Activated CD4-positive, alpha-beta T cell treated with anti-CD3 and anti-CD28 coated beads, Interleukin-2, amount 50 U/mL, for 24 hours (primary cell): ENCODE measurements around the gene CBL.

Experiments
- DNase-seq, 2 donors: peaks; one replicate each; pipeline ENCODE4 v3.0.0-alpha.2; 2020; ENCODE audit warnings: low read depth in 1 of 2, low spot score in 1 of 2

Gene CBL

GRCh38 chr11:119344291-119345010 lies 138.3 kb downstream of the CBL start:
- DNase-seq = no peak

- DNase-seq = no peak
These were observed 139.5 kb downstream of the CBL start for GRCh38 chr11:119345685-119346084.

GRCh38 chr11:119346605-119347004 lies 140.5 kb downstream of the CBL start, which contains the start of gene MFRP:
Gene MFRP, minus strand, starts transcription at chr11:119346705. Its CDS starts 192 bp downstream, at chr11:119346513.
- no peak for DNase-seq

- DNase-seq = no peak
These were observed 141.1 kb downstream of the CBL start for GRCh38 chr11:119347242-119347641.

- DNase-seq = no peak
These were observed 141.9 kb downstream of the CBL start for GRCh38 chr11:119347940-119348605.

- no peak for DNase-seq
These were observed 144.2 kb downstream of the CBL start for GRCh38 chr11:119350302-119350701.

- no peak for DNase-seq
These were observed 145.1 kb downstream of the CBL start for GRCh38 chr11:119351232-119351631.

- DNase-seq = no peak
These were observed 146.7 kb downstream of the CBL start for GRCh38 chr11:119352857-119353260.

GRCh38 chr11:119355091-119355843 lies 149.1 kb downstream of the CBL start:
- DNase-seq = no peak

GRCh38 chr11:119356349-119357031 lies 150.4 kb downstream of the CBL start:
- peak; percentile 44 to 45 for DNase-seq

GRCh38 chr11:119357074-119357473 lies 150.9 kb downstream of the CBL start:
- no peak for DNase-seq
